Activated CD4-positive, alpha-beta memory T cell treated with anti-CD3 and anti-CD28 coated beads for 36 hours (primary cell): ENCODE results near the gene ARSH. TPM values are rescaled to one million over a fixed set of nuclear protein-coding genes. Genes with fewer than 3 reads are reported as not detected.
"Not testable (repeated sequence)": the region's sequence is repeated elsewhere in the genome, so short reads cannot be mapped to it uniquely, and the experiment has no call there.

Source experiments
- CTCF ChIA-PET: fragments of 350-600 bp; sonication (Branson Sonifier 250); formaldehyde crosslinking; loops from one replicate; lab custom pipeline; 2021; ENCODE audit warnings: antibody characterized with exemption, inconsistent platforms; lab: Charles Lee
- POLR2A ChIA-PET: fragments of 350-600 bp; sonication (Branson Sonifier 250); formaldehyde crosslinking; loops from one replicate; lab custom pipeline; 2021; ENCODE audit warnings: antibody characterized with exemption; lab: Charles Lee
- DNase-seq: peaks from one replicate; pipeline ENCODE4 v3.0.0-alpha.2; 2020
- H3K27ac Mint-ChIP-seq: one replicate; pipeline ENCODE4 v1.8.0; 2021; ENCODE audit warnings: mixed read lengths
- H3K27me3 Mint-ChIP-seq: one replicate; pipeline ENCODE4 v1.8.0; 2021; ENCODE audit warnings: mixed read lengths
- H3K36me3 Mint-ChIP-seq: one replicate; pipeline ENCODE4 v1.8.0; 2021; ENCODE audit warnings: mixed read lengths
- H3K4me1 Mint-ChIP-seq: one replicate; pipeline ENCODE4 v1.8.0; 2021; ENCODE audit warnings: low read depth, mixed read lengths
- H3K4me3 Mint-ChIP-seq: one replicate; pipeline ENCODE4 v1.8.0; 2021; ENCODE audit warnings: mild to moderate bottlenecking, mixed read lengths
- H3K9me3 Mint-ChIP-seq: one replicate; pipeline ENCODE4 v1.8.0; 2021; ENCODE audit warnings: mixed read lengths
- intact Hi-C: fragments of 100-400 bp; cut with micrococcal nuclease; formaldehyde crosslinking; loops from one replicate; pipeline ENCODE4 v1.15.1; 2023
- total RNA-seq, 2 experiments: library from RNA; stranded (reverse); gene quantifications; one replicate each; pipeline ENCODE4 v1.2.3, GENCODE V29; 2021

The ARSH gene
- total RNA-seq, 2 experiments from 2014 or later = not detected

- H3K4me3 Mint-ChIP-seq = no peak overlapping the region
- intact Hi-C loops = no loop called here
- H3K27ac Mint-ChIP-seq = no peak overlapping the region
- no peaks in the 10 kb centered on the region for H3K36me3 Mint-ChIP-seq
- H3K27me3 Mint-ChIP-seq = peaks cover under 1% of the 10 kb centered on the region
- no peak for DNase-seq
- ChIA-PET CTCF (interaction anchor here (0.6 kb wide), 2 partner anchors 44 to 435 kb away, joined by 3 read pairs; no protein-coding TSS in a partner anchor), POLR2A (no interaction called here)
- H3K9me3 Mint-ChIP-seq = no peaks in the 10 kb centered on the region
- H3K4me1 Mint-ChIP-seq = peaks cover 2% of the 10 kb centered on the region
Measured at GRCh38 chrX:3046253-3047240, 40.2 kb downstream of the ARSH start.

DNA sequence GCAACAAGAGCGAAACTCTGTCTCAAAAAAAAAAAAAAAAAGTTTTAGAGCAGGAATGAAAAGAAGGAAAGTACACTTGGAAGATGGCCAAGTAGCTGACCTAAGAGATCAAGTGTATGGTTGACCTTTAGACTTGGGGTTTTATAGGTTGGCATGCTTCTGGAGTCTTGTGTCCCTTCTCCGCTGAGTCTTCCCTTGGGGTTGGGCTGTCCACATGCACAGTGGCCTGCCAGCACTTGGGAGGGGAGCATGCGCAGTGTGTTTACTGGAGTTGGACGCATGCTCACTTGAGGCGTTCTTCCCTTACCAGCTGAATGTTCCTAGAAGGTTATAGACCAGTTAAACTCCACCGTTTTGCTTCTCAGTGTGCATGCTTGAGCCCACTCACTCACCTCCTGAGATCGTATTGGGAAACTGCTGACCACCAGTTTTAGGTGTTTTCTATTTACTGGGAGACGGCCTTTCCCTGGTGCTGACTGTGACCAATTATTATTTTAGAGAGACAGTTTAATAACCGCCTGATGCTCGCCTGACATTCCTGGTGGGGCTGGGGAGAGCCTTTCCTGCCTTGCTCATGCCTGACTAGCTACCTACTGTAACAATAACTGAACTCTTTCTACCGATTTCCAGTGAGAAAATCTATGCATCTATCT is 44.3 kb downstream of the ARSH start:
- H3K4me3 Mint-ChIP-seq, DNase-seq, H3K27me3 Mint-ChIP-seq, H3K9me3 Mint-ChIP-seq, H3K4me1 Mint-ChIP-seq, intact Hi-C loops, H3K36me3 Mint-ChIP-seq, H3K27ac Mint-ChIP-seq, POLR2A ChIA-PET, CTCF ChIA-PET: not testable (repeated sequence)

GRCh38 chrX:3052860-3053259 is 46.5 kb downstream of the ARSH start:
- ChIA-PET CTCF (no interaction called here), POLR2A (no interaction called here)
- Mint-ChIP-seq H3K4me3 (no peak overlapping the region), H3K27me3 (peaks cover 2% of the 10 kb centered on the region), H3K9me3 (no peaks in the 10 kb centered on the region), H3K4me1 (no peaks in the 10 kb centered on the region), H3K36me3 (no peaks in the 10 kb centered on the region), H3K27ac (no peak overlapping the region)
- no peak for DNase-seq
- intact Hi-C loops = no loop called here

GRCh38 chrX:3066555-3066954 is 60.2 kb downstream of the ARSH start:
- no peaks in the 10 kb centered on the region for H3K4me1 Mint-ChIP-seq

DNA sequence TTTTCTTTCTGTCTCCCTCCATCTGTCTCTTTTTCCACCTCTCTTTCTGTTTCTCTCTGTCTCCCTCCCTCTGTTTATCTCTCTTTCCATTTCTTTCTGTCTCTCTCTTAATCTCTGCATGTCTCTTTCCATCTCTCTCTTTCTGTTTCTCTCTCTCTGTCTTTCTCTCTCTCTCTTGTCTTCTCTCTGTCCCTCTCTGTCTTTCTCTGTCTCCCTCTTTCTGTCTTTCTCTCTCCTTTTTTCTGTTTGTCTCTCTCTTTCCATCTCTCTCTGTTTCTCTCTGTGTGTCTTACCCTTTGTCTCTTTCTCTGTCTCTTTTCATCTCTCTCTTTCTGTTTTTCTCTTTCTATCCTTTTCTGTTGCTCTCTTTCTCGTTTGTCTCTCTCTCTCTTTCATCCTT is 69.6 kb downstream of the ARSH start:
- Mint-ChIP-seq H3K27me3 (peaks cover 5% of the 10 kb centered on the region), H3K4me1 (no peaks in the 10 kb centered on the region), H3K9me3 (no peaks in the 10 kb centered on the region), H3K36me3 (no peaks in the 10 kb centered on the region), H3K27ac (no peak overlapping the region), H3K4me3 (no peak overlapping the region)
- no peak for DNase-seq
- ChIA-PET POLR2A (no interaction called here), CTCF (no interaction called here)
- intact Hi-C loops = no loop called here

More at GRCh38 chrX:3066555-3066954, 60.2 kb downstream of the ARSH start:
- H3K27ac Mint-ChIP-seq = no peak overlapping the region
- no peak overlapping the region for H3K4me3 Mint-ChIP-seq
- DNase-seq = no peak
- intact Hi-C loops = no loop called here
- no peaks in the 10 kb centered on the region for H3K27me3 Mint-ChIP-seq
- ChIA-PET CTCF (no interaction called here), POLR2A (no interaction called here)
- H3K36me3 Mint-ChIP-seq = no peaks in the 10 kb centered on the region
- no peaks in the 10 kb centered on the region for H3K9me3 Mint-ChIP-seq

GRCh38 chrX:3076416-3076991 is 70.2 kb downstream of the ARSH start:
- CTCF ChIA-PET = no interaction called here
- Mint-ChIP-seq H3K4me1 (no peaks in the 10 kb centered on the region), H3K36me3 (no peaks in the 10 kb centered on the region), H3K27me3 (peaks cover 5% of the 10 kb centered on the region), H3K9me3 (no peaks in the 10 kb centered on the region), H3K4me3 (no peak overlapping the region), H3K27ac (no peak overlapping the region)
- POLR2A ChIA-PET = no interaction called here
- intact Hi-C loops = no loop called here
- no peak for DNase-seq

Other genes starting within 250 kb of the ARSH start
- not detected for gene GYG2, start 177.6 kb upstream of the ARSH start, total RNA-seq
- 1 to 10 TPM; 1.0 to 1.5 TPM for gene ARSD, start 77.2 kb upstream of the ARSH start, total RNA-seq
- not detected for gene ARSF, start 34.9 kb downstream of the ARSH start, total RNA-seq